Measurements from ENCODE around the gene GRIFIN.
A peak's percentile ranks its signal among the peaks of the same experiment; 100 is the strongest.

Gene GRIFIN

DNA sequence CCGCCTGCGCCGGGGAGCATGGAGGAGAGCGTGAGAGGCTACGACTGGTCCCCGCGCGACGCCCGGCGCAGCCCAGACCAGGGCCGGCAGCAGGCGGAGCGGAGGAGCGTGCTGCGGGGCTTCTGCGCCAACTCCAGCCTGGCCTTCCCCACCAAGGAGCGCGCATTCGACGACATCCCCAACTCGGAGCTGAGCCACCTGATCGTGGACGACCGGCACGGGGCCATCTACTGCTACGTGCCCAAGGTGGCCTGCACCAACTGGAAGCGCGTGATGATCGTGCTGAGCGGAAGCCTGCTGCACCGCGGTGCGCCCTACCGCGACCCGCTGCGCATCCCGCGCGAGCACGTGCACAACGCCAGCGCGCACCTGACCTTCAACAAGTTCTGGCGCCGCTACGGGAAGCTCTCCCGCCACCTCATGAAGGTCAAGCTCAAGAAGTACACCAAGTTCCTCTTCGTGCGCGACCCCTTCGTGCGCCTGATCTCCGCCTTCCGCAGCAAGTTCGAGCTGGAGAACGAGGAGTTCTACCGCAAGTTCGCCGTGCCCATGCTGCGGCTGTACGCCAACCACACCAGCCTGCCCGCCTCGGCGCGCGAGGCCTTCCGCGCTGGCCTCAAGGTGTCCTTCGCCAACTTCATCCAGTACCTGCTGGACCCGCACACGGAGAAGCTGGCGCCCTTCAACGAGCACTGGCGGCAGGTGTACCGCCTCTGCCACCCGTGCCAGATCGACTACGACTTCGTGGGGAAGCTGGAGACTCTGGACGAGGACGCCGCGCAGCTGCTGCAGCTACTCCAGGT lies 43.1 kb downstream of the GRIFIN start:
- no peak for DNase-seq

DNA sequence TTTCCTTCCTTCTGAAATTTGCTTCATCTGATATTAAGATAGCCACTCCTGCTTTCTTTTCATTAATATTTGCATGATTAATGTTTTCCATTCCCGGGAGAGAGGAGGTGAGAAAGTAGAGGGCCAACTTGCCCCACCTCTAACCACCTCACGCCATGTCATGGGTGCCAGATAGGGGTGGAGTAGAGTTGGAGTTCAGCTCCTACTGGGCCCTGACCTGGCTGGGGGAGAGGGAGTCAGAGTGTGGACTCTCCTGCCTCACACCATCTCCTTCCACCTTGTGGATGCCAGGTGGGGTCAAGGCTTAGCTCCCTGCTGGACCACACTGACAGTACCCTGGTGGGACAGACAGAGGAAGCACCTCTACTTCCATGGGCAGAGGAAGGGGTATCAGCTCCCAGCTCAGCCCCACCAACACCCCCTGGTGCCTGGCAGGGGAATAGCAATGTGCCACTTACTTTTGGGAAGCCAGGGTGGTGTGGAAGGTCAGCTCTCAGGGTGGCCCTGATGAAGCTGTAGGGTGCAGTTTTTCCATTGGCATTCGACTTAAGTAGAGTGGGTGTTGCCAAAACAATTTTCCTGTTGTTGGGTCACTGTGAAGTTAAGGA lies 44.8 kb downstream of the GRIFIN start:
- DNase-seq: peak; percentile 38

DNA sequence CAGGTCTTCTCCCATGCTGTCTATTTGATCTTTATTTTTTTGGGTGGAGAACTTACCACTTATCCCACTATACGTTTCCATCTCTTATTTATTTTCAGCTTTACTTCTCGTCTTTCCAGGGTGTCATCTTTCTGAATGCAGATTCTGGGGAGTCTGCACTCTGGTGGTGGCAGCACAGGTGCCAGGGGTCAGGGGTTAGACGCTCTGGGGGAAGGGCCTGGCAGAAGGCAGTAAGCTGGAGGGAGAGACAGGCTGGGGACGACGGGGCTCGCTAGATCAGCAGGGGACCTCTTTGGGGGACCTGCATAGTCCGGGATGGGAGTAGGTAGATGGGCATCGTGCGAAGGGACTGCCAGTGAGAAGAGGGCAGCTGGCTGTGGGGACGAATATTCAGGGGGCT lies 50.4 kb downstream of the GRIFIN start:
- no peak for DNase-seq
